Fibroblast of lung (primary cell): Measurements from ENCODE around the gene C7. TPM values are rescaled to one million over a fixed set of nuclear protein-coding genes. Genes with fewer than 3 reads are reported as not detected.
"Not testable (repeated sequence)": the region's sequence is repeated elsewhere in the genome, so short reads cannot be mapped to it uniquely, and the experiment has no call there.

Experiments
- DNase-seq, 2 donors: peaks; one replicate each; pipeline versions ENCODE4 v3.0.0 to v3.0.0-alpha.2; 2010; ENCODE audit warnings: low read depth in 2 of 2
- H2AFZ ChIP-seq: 2 replicates; pipeline ENCODE4 v1.5.1; 2012; ENCODE audit warnings: low read length, control low read depth, inconsistent platforms
- H3K27ac ChIP-seq: 2 replicates; pipeline ENCODE4 v1.5.1; 2011; ENCODE audit warnings: low read length, control low read depth; ENCODE audit not compliant: insufficient read depth
- H3K27me3 ChIP-seq: 2 replicates; pipeline ENCODE4 v1.5.1; 2011; ENCODE audit warnings: mild to moderate bottlenecking, low read length; ENCODE audit not compliant: control insufficient read depth, insufficient read depth
- H3K36me3 ChIP-seq: 2 replicates; pipeline ENCODE4 v1.5.1; 2011; ENCODE audit warnings: low read length; ENCODE audit not compliant: control insufficient read depth, insufficient read depth
- H3K4me1 ChIP-seq: 2 replicates; pipeline ENCODE4 v1.5.1; 2011; ENCODE audit warnings: low read length; ENCODE audit not compliant: control insufficient read depth, insufficient read depth; ENCODE audit errors: extremely low read depth
- H3K4me2 ChIP-seq: 2 replicates; pipeline ENCODE4 v1.5.1; 2011; ENCODE audit warnings: low read length, control low read depth; ENCODE audit not compliant: insufficient read depth; ENCODE audit errors: extremely low read depth
- H3K4me3 ChIP-seq, 4 experiments: fragments of 200-600 bp in 1 of 4; sonication (generic) in 1 of 4; replicated peaks in 1 of 4; 2 replicates each; pipeline ENCODE4 v1.5.1; 2011 to 2016; ENCODE audit warnings: low read length in 4 of 4, low read depth in 3 of 4, mild to moderate bottlenecking in 3 of 4, control low read depth in 2 of 4, inconsistent platforms in 1 of 4, mixed read lengths in 1 of 4; ENCODE audit not compliant: insufficient read depth in 1 of 4; ENCODE audit errors: control extremely low read depth in 1 of 4
- H3K79me2 ChIP-seq: 2 replicates; pipeline ENCODE4 v1.5.1; 2012; ENCODE audit warnings: mild to moderate bottlenecking, low read length, inconsistent platforms; ENCODE audit not compliant: control insufficient read depth, insufficient read depth
- H3K9ac ChIP-seq: 2 replicates; pipeline ENCODE4 v1.5.1; 2011; ENCODE audit warnings: mild to moderate bottlenecking, low read length, control low read depth; ENCODE audit not compliant: insufficient read depth
- H3K9me3 ChIP-seq: 2 replicates; pipeline ENCODE4 v1.5.1; 2012; ENCODE audit warnings: low read depth, low read length; ENCODE audit not compliant: control insufficient read depth, insufficient read depth
- H4K20me1 ChIP-seq: 2 replicates; pipeline ENCODE4 v1.5.1; 2011; ENCODE audit warnings: low read length; ENCODE audit not compliant: control insufficient read depth, insufficient read depth; ENCODE audit errors: extremely low read depth
- EZH2 ChIP-seq: IDR thresholded peaks from 2 replicates; pipeline ENCODE4 v1.5.1; 2012; ENCODE audit warnings: low read length, control low read depth, mild to moderate bottlenecking; ENCODE audit errors: missing control alignments
- polyA plus RNA-seq, 2 donors: library from polyadenylated mRNA; depleted of rRNA in 1 of 2; stranded (reverse) in 1 of 2; unstranded in 1 of 2; fragments of >200 nt; gene quantifications; 2 replicates each; pipeline ENCODE4 v1.2.1, GENCODE V29; 2011 to 2012; ENCODE audit warnings: missing spikeins in 1 of 2
- total RNA-seq: library from RNA; depleted of rRNA; stranded (reverse); fragments of >200 nt; gene quantifications from 2 replicates; pipeline ENCODE4 v1.2.1, GENCODE V29; 2014
- TF ChIP-seq, protein P1 (sequence below), 2 donors: IDR thresholded peaks in 1 of 2; conservative IDR thresholded peaks in 1 of 2; 1 replicate in 1 of 2; 2 replicates in 1 of 2; pipeline ENCODE4 v1.5.1; 2011 to 2012; ENCODE audit warnings: low read length in 2 of 2, control low read depth in 1 of 2, inconsistent platforms in 1 of 2, low read depth in 1 of 2, mild to moderate bottlenecking in 1 of 2

The C7 gene
- total and polyA plus RNA-seq, 2 donors (not counting 1 experiment from before 2014, with no cell fraction given): under 0.01 to 1.5 TPM

- Histone ChIP-seq H3K27me3 (no peaks in the 10 kb centered on the region), H3K4me3 (no peak overlapping the region), H3K79me2 (no peaks in the 10 kb centered on the region), H3K27ac (no peak overlapping the region), H3K9me3 (no peaks in the 10 kb centered on the region), H3K4me1 (no peaks in the 10 kb centered on the region), H4K20me1 (no peaks in the 10 kb centered on the region), H2AFZ (no peak overlapping the region), H3K9ac (no peak overlapping the region), H3K36me3 (no peaks in the 10 kb centered on the region), H3K4me2 (no peak overlapping the region)
- no peak for DNase-seq
- TF ChIP-seq, protein P1, sequence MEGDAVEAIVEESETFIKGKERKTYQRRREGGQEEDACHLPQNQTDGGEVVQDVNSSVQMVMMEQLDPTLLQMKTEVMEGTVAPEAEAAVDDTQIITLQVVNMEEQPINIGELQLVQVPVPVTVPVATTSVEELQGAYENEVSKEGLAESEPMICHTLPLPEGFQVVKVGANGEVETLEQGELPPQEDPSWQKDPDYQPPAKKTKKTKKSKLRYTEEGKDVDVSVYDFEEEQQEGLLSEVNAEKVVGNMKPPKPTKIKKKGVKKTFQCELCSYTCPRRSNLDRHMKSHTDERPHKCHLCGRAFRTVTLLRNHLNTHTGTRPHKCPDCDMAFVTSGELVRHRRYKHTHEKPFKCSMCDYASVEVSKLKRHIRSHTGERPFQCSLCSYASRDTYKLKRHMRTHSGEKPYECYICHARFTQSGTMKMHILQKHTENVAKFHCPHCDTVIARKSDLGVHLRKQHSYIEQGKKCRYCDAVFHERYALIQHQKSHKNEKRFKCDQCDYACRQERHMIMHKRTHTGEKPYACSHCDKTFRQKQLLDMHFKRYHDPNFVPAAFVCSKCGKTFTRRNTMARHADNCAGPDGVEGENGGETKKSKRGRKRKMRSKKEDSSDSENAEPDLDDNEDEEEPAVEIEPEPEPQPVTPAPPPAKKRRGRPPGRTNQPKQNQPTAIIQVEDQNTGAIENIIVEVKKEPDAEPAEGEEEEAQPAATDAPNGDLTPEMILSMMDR (conservative IDR thresholded peaks at IDR 0.05 in 1 of 2, IDR thresholded peaks at IDR 0.05 in 1 of 2; ENCODE audit: low read depth in 1 of 2, low read length in 2 of 2): no peak
- TF ChIP-seq EZH2: no peak
Measured at GRCh38 chr5:40866844-40867243, 42.5 kb upstream of the C7 start.

DNA sequence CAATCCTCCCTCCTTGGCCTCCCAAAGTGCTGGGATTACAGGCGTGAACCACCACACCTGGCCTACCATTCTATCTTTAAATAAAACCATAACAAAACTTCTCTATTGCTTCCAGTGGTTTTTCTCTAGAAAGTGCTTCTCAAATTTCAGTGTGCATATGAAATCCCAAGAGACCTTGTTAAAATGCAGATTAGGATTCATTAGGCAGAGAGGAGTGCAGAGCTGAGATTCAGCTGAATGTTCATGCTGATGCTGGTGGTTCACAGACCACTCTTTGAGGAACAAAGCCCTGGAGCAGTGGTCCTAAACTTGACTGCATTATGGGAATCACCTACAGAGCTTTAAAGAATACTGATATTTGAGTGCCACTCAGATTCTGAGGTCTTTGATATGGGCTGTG, 39.9 kb upstream of the C7 start:
- H3K9me3 ChIP-seq: no peaks in the 10 kb centered on the region
- H2AFZ ChIP-seq: no peak overlapping the region
- no peak overlapping the region for H3K4me2 ChIP-seq
- no peaks in the 10 kb centered on the region for H3K27me3 ChIP-seq
- DNase-seq: no peak
- H3K36me3 ChIP-seq: no peaks in the 10 kb centered on the region
- TF ChIP-seq, protein P1 (conservative IDR thresholded peaks at IDR 0.05 in 1 of 2, IDR thresholded peaks at IDR 0.05 in 1 of 2; ENCODE audit: low read depth in 1 of 2, low read length in 2 of 2): no peak
- TF ChIP-seq EZH2: no peak
- H3K4me3 ChIP-seq: no peak overlapping the region
- H3K4me1 ChIP-seq: no peaks in the 10 kb centered on the region
- H3K27ac ChIP-seq: no peak overlapping the region
- no peaks in the 10 kb centered on the region for H4K20me1 ChIP-seq
- no peaks in the 10 kb centered on the region for H3K79me2 ChIP-seq
- H3K9ac ChIP-seq: no peak overlapping the region

- H3K27me3 ChIP-seq: no peaks in the 10 kb centered on the region
- no peaks in the 10 kb centered on the region for H4K20me1 ChIP-seq
- no peak overlapping the region for H3K4me3 ChIP-seq
- no peak overlapping the region for H3K4me2 ChIP-seq
- TF ChIP-seq, protein P1 (conservative IDR thresholded peaks at IDR 0.05 in 1 of 2, IDR thresholded peaks at IDR 0.05 in 1 of 2; ENCODE audit: low read depth in 1 of 2, low read length in 2 of 2): no peak
- TF ChIP-seq EZH2: no peak
- H3K79me2 ChIP-seq: no peaks in the 10 kb centered on the region
- no peaks in the 10 kb centered on the region for H3K4me1 ChIP-seq
- no peak overlapping the region for H2AFZ ChIP-seq
- no peak overlapping the region for H3K27ac ChIP-seq
- peak in 1 of 2 donors; percentile 6 for DNase-seq
- H3K9ac ChIP-seq: no peak overlapping the region
- no peaks in the 10 kb centered on the region for H3K36me3 ChIP-seq
- H3K9me3 ChIP-seq: no peaks in the 10 kb centered on the region
Measured at GRCh38 chr5:40871177-40871576, 38.1 kb upstream of the C7 start.

GRCh38 chr5:40872253-40872652, 37.0 kb upstream of the C7 start:
- not testable (repeated sequence) for H3K27me3 ChIP-seq, H3K27ac ChIP-seq, H2AFZ ChIP-seq, H3K9me3 ChIP-seq, H3K4me3 ChIP-seq, DNase-seq, H3K4me1 ChIP-seq, H3K4me2 ChIP-seq, H3K79me2 ChIP-seq, H3K9ac ChIP-seq, H3K36me3 ChIP-seq, H4K20me1 ChIP-seq
